Measurements from ENCODE around the gene SLC35F2. TPM values are rescaled to one million over a fixed set of nuclear protein-coding genes. Genes with fewer than 3 reads are reported as not detected.
"Not testable (repeated sequence)": the region's sequence is repeated elsewhere in the genome, so short reads cannot be mapped to it uniquely, and the experiment has no call there.

The SLC35F2 gene
- total RNA-seq: 0.46 TPM
- long read RNA-seq: 0 reads

DNA sequence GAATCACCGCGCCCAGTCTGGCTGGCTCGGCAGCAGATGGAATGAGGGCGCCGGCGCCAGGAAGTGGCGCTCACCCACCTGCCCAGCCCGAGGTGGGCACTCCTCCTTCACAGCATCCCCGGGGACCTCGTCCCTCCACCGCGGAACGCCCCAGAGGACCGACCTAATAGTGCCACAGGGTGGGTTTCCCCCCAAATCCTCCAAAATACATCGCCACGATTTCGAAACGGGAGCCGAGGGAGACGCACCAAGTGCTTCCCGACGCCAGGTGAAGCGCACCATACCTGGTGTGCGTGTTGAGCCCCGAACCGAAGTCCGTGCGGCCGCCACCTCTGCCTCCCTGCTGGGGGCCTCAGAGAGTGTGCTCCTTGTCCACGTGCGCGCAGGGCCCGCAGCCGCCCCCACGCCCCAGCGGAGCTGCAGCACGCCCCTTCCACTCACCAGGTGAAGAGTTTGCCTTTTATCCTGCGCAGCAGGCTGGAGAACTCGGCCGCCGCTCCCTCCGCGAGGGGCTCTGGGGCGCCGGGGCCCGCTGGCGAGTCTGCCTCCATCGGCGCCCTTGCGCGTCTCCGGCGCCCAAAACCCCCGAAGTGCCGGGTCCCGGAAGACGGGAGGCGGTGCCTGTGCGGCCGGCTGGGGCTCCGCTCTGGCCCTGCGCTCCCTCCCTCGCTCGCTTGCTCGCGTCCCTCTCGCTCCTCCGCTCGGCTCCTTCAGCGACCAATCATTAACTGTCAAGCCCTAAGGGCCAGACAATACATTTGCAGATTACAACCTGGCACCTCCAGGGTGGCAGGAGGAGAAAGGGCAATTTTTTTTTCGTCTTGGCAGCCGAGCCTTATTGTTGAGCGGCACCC lies at the start of gene SLC35F2:
TSS of gene SLC35F2 (minus strand) at position 571 of the 854 bp plus-strand sequence. CDS start at position 551, 20 bp downstream.
- ATAC-seq: peak; percentile 85
- intact Hi-C loops (cut with DNase I): no loop called here
- DNase-seq (ENCODE audit: missing footprints): peak; percentile 72

- no peak for DNase-seq (ENCODE audit: missing footprints)
- intact Hi-C loops (cut with DNase I): no loop called here
- no peak for ATAC-seq
These were observed 49.6 kb upstream of the SLC35F2 start for GRCh38 chr11:107908211-107908610.

GRCh38 chr11:107898270-107898669 lies 39.7 kb upstream of the SLC35F2 start:
- intact Hi-C loops (cut with DNase I): no loop called here
- DNase-seq (ENCODE audit: missing footprints) (no peak), ATAC-seq (no peak)

DNA sequence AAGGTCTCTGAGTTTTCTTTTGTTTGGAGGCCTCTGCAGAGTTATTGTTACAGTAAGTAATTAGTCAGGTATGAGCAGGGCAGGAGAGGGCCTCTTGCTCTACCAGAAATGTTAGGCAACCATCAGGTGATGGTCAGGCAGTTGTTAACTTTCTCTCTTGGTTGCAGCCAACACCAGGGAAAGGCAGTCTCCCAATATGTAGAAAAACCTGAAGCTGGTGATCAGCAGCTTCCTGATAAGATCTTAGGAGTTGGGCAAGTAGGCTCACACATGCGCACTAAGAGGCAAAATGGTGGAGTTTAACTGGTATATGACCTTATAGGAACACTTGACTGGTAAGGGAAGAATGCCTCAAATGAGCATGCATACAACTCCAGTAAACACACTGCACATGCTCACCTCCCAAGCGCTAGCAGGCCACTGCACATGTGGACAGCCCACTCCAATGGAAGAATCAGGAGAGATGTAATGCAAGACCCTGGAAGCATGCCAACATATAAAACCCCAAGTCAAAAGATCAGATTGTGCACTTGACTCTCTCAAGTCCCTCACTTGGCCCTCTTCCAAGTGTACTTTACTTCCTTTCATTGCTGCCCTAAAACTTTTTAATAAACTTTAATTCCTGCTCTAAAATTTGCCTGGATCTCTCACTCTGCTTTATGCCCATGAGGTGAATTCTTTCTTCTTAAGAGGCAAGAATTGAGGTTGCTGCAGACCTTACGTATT lies 23.7 kb upstream of the SLC35F2 start:
- DNase-seq (ENCODE audit: missing footprints): no peak
- ATAC-seq: no peak
- intact Hi-C loops (cut with DNase I): no loop called here

GRCh38 chr11:107881471-107881870 lies 22.9 kb upstream of the SLC35F2 start:
- ATAC-seq; DNase-seq (ENCODE audit: missing footprints); intact Hi-C loops (cut with DNase I): not testable (repeated sequence)

DNA sequence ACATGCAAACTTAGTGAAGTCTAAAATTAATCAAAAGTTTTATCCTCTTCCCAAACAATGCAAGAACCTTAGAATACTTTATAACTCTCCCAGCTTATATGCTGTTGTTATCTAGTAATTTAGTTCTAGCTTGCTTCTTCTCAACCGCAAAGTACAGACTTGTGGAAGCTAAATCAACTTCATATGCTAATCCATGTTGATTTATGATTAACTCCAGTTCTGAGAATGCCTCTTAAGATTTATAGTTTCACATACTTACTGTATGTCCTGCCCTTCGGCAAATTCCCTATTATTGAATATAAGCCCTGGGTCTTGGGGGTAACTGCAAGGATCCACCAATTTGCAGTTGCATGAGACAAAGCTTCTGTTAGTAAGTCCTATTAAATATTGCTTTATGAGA lies 17.6 kb upstream of the SLC35F2 start:
- DNase-seq (ENCODE audit: missing footprints): no peak
- intact Hi-C loops (cut with DNase I): no loop called here
- no peak for ATAC-seq

DNA sequence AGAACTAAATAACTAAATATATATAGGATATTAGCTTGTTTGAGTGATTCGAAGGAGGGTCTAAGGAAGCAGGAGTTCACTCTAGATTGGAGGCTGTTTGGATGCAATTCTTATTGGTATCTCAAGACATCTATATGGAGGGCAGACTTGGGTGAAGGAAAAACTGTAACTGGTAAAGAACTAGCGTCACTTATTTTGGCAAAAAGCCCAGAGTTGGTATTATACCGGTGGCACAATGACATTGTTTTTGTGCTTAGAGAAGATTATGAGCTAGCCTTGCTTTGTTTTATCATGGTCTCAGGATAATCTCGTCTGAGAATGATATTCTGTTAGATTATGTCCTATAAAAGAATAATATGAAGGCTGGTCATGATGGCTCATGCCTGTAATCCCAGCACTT lies 6.0 kb upstream of the SLC35F2 start:
- intact Hi-C loops (cut with DNase I): no loop called here
- ATAC-seq (no peak), DNase-seq (ENCODE audit: missing footprints) (no peak)

GRCh38 chr11:107860688-107861087 lies 2.1 kb upstream of the SLC35F2 start:
- intact Hi-C loops (cut with DNase I): no loop called here
- ATAC-seq (no peak), DNase-seq (ENCODE audit: missing footprints) (no peak)

DNA sequence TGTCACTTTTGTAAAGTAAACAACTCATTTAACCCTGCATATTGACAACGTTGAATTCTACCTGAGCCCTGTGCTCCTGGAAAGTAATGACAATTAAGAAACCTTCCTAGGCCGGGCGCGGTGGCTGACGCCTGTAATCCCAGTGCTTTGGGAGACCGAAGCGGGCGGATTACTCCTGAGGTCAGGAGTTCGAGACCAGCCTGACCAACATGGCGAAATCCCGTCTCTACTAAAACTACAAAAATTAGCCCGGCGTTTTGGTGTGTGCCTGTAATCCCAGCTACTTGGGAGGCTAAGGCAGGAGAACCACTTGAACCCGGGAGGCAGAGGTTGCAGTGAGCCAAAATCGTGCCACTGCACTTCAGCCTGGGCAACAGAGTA lies 1.6 kb upstream of the SLC35F2 start:
- ATAC-seq; intact Hi-C loops (cut with DNase I); DNase-seq (ENCODE audit: missing footprints): not testable (repeated sequence)

DNA sequence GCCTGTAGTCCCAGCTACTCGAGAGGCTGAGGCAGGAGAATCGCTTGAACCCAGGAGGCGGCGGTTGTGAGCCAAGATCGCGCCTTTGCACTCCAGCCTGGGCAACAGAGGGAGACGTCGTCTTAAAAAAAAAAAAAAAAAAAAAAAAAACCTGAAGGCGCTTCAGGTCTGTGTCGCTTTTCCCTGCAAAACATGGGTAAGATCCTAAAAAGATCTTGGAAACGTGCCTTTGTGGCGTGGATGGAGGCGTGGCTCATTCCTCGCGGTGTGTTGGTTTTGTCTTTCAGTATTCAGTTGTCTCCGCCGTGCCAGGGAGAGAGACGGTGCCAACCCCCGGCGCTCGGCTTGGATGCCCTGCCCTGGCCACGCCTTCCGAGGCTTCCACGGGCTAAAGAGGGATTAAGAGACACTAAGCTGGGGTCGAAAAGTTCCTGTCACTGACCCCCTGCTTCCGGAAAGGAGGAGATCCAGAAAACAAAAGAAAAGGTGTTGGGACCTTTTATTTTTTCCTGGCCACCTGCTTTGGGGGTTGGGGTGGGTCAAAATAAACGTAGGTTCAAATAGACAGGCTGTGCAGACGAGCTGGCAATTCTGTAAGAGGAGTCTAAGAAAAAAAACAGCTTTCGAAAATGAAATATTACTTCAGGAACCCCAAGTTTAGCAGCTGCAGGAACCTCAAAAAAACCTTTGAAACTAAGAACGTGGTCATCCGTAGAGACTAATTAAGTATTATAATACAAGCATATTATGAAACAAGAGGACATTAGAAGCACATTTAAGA lies 1.1 kb upstream of the SLC35F2 start:
- ATAC-seq (no peak), DNase-seq (ENCODE audit: missing footprints) (peak; percentile 73)
- intact Hi-C loops (cut with DNase I): no loop called here

GRCh38 chr11:107857550-107858216 lies 904 bp downstream of the SLC35F2 start:
- ATAC-seq (peak; percentile 15), DNase-seq (ENCODE audit: missing footprints) (no peak)
- intact Hi-C loops (cut with DNase I): no loop called here

GRCh38 chr11:107856981-107857517 lies 1.5 kb downstream of the SLC35F2 start:
- DNase-seq (ENCODE audit: missing footprints) (no peak), ATAC-seq (peak; percentile 51)
- intact Hi-C loops (cut with DNase I): no loop called here

DNA sequence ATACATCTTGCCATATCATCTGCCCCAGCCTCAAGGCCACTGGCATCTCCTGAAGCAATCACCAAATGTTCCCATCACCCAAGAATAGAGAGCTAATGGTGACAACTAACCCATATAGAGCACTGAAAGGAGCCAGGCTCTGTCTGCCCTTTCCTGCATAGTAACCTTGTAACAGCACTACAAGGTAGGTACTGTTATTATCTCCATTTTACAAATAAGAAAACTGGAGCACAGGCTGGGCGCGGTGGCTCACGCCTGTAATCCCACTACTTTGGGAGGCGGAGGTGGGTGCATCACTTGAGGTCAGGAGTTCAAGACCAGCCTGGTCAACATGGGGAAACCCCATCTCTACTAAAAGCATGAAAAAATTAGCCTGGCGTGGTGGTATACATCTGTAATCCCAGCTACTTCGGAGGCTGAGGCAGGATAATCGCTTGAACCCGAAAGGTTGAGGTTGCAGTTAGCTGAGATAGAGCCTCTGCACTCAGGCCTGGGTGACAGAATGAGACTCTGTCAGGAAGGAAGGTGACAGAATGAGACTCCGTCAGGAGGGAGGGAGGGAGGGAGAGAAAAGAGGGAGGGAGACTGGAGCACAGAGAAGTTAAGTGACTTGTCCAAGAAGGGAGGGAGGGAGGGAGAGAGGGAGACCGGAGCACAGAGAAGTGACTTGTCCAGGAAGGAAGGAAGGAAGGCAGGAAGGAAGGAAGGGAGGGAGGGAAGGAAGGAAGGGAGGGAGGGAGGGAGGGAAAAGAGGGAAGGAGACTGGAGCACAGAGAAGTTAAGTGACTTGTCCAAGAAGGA lies 2.2 kb downstream of the SLC35F2 start:
- no peak for DNase-seq (ENCODE audit: missing footprints)
- intact Hi-C loops (cut with DNase I): no loop called here
- no peak for ATAC-seq

- DNase-seq (ENCODE audit: missing footprints) (no peak), ATAC-seq (no peak)
- intact Hi-C loops (cut with DNase I): no loop called here
These were observed 5.5 kb downstream of the SLC35F2 start for GRCh38 chr11:107853070-107853469.

GRCh38 chr11:107851704-107852310 lies 6.8 kb downstream of the SLC35F2 start:
- DNase-seq (ENCODE audit: missing footprints): no peak
- intact Hi-C loops (cut with DNase I): no loop called here
- ATAC-seq: no peak

DNA sequence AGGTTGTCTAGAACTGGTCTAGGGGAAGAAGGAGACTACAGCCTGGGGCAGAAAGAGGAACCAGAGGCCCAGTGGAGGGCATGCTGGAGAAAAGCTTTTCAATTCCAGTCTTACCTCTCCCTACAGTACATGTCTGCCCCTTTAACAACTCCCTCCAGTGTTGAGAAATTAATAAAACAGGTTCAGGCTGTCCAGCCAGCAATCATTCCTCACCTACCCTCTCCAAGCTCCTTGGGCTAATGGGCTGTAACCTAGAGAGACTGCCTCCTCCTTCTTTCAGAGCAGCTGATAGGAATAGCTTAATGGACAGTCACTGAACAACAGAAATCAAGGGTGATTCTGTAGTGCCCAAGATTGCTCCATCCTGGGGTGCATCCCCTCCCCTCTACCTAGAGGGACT lies 8.8 kb downstream of the SLC35F2 start:
- intact Hi-C loops (cut with DNase I): no loop called here
- ATAC-seq (no peak), DNase-seq (ENCODE audit: missing footprints) (no peak)

GRCh38 chr11:107848345-107848744 lies 10.2 kb downstream of the SLC35F2 start:
- DNase-seq (ENCODE audit: missing footprints): no peak
- intact Hi-C loops (cut with DNase I): no loop called here
- no peak for ATAC-seq
